Measurements from ENCODE around the gene HSPE1. TPM values are rescaled to one million over a fixed set of nuclear protein-coding genes. Genes with fewer than 3 reads are reported as not detected.
A peak's percentile ranks its signal among the peaks of the same experiment; 100 is the strongest.

The HSPE1 gene
- total RNA-seq, 1 experiment from 2014 or later = 372 TPM

- no peak overlapping the region for H3K4me3 Mint-ChIP-seq
- CTCF ChIA-PET = no interaction called here
- H3K27ac Mint-ChIP-seq = peak overlapping the region; percentile 35
- POLR2A ChIA-PET = no interaction called here
- TF ChIP-seq AR (CRISPR knock-in tag; IDR thresholded peaks at IDR 0.05) = no peak
- TF ChIP-seq PRRX2 (CRISPR knock-in tag; IDR thresholded peaks at IDR 0.05) = no peak
- TF ChIP-seq ARID4B (CRISPR knock-in tag; IDR thresholded peaks at IDR 0.05; ENCODE audit: borderline replicate concordance) = no peak
- no peak for TF ChIP-seq ATF2 (CRISPR knock-in tag; IDR thresholded peaks at IDR 0.05; ENCODE audit: borderline replicate concordance, low read depth)
- TF ChIP-seq ZNF671 (CRISPR knock-in tag; IDR thresholded peaks at IDR 0.05) = no peak
- no peak for TF ChIP-seq HMGA2 (CRISPR knock-in tag; IDR thresholded peaks at IDR 0.05)
- TF ChIP-seq IRF1 (CRISPR knock-in tag; IDR thresholded peaks at IDR 0.05) = no peak
- no peak for TF ChIP-seq TP53 (CRISPR knock-in tag; IDR thresholded peaks at IDR 0.05)
- TF ChIP-seq ZNF512 (CRISPR knock-in tag; IDR thresholded peaks at IDR 0.05; ENCODE audit: borderline replicate concordance) = no peak
- no peak for TF ChIP-seq ZNF317 (CRISPR knock-in tag; IDR thresholded peaks at IDR 0.05; ENCODE audit: borderline replicate concordance, low read depth)
- no peak for TF ChIP-seq MLX (CRISPR knock-in tag; IDR thresholded peaks at IDR 0.05)
- no peak for TF ChIP-seq RELA (CRISPR knock-in tag; IDR thresholded peaks at IDR 0.05; ENCODE audit: borderline replicate concordance)
- no peak for TF ChIP-seq CDX4 (CRISPR knock-in tag; IDR thresholded peaks at IDR 0.05; ENCODE audit: borderline replicate concordance)
- TF ChIP-seq TEAD1 (CRISPR knock-in tag; IDR thresholded peaks at IDR 0.05) = no peak
- no peak for TF ChIP-seq MAX (CRISPR knock-in tag; IDR thresholded peaks at IDR 0.05)
- TF ChIP-seq EMX1 (CRISPR knock-in tag; IDR thresholded peaks at IDR 0.05) = no peak
- no peak for TF ChIP-seq ESRRA (CRISPR knock-in tag; IDR thresholded peaks at IDR 0.05; ENCODE audit: borderline replicate concordance)
- TF ChIP-seq MXD4 (CRISPR knock-in tag; IDR thresholded peaks at IDR 0.05; ENCODE audit: borderline replicate concordance) = no peak
- no peak for TF ChIP-seq PREB (CRISPR knock-in tag; IDR thresholded peaks at IDR 0.05; ENCODE audit: borderline replicate concordance)
- no peak for TF ChIP-seq JUN (CRISPR knock-in tag; IDR thresholded peaks at IDR 0.05)
- no peak for DNase-seq (ENCODE audit: low spot score)
- H3K4me1 Mint-ChIP-seq = peaks cover 9% of the 10 kb centered on the region
- no peaks in the 10 kb centered on the region for H3K9me3 Mint-ChIP-seq
- H3K36me3 Mint-ChIP-seq = peaks cover 42% of the 10 kb centered on the region
- no peak for ATAC-seq
- H3K27me3 Mint-ChIP-seq (ENCODE audit: low read depth) = no peaks in the 10 kb centered on the region
These were observed 47.2 kb downstream of the HSPE1 start for GRCh38 chr2:197547163-197547900.
